ENCODE results near the gene DBR1. TPM values are rescaled to one million over a fixed set of nuclear protein-coding genes. Genes with fewer than 3 reads are reported as not detected.

Gene DBR1
- total and polyA plus RNA-seq, 10 donors: 8.1 to 19.2 (median 16.9) TPM

- Histone ChIP-seq H3K27me3 (replicated peaks in 1 of 7) (no peaks in the 10 kb centered on the region), H3K4me3 (peak overlapping the region in 1 of 8 donors; percentile 9), H3K36me3 (no peaks in the 10 kb centered on the region), H3K27ac (peak overlapping the region in 6 of 8 donors; percentile 26 to 77 (median 54)), H3K9me3 (peaks cover 0 to 5% (median 0%) of the 10 kb centered on the region in 8 donors), H3K4me1 (peaks cover 0 to 22% (median 4%) of the 10 kb centered on the region in 6 donors)
- intact Hi-C loops (cut with DNase I; ENCODE audit: low total_unique reads): no loop called here
- 36 to 66% (median 47%) methylated on average over 5 of the region's 5 CpGs for WGBS, 5 donors
- no peak for DNase-seq
- TF ChIP-seq POLR2A (IDR thresholded peaks at IDR 0.05) (no peak), POLR2AphosphoS5 (IDR thresholded peaks at IDR 0.05) (no peak), CTCF (IDR thresholded peaks at IDR 0.05 in 8 of 11, conservative IDR thresholded peaks at IDR 0.05 in 3 of 11) (no peak)
Measured at GRCh38 chr3:138125548-138126221, 49.0 kb downstream of the DBR1 start.

GRCh38 chr3:138124706-138125355, 49.9 kb downstream of the DBR1 start:
- intact Hi-C loops (cut with DNase I; ENCODE audit: low total_unique reads): no loop called here

GRCh38 chr3:138124188-138124587, 50.5 kb downstream of the DBR1 start:
- 86 to 89% (median 88%) methylated on average over 6 of the region's 6 CpGs for WGBS, 5 donors
- H3K4me3 ChIP-seq: no peak overlapping the region
- peaks cover 0 to 5% (median 0%) of the 10 kb centered on the region in 8 donors for H3K9me3 ChIP-seq
- H3K27ac ChIP-seq: peak overlapping the region in 2 of 8 donors; percentile 71 to 77
- TF ChIP-seq POLR2AphosphoS5 (IDR thresholded peaks at IDR 0.05) (no peak), CTCF (IDR thresholded peaks at IDR 0.05 in 8 of 11, conservative IDR thresholded peaks at IDR 0.05 in 3 of 11) (no peak), POLR2A (IDR thresholded peaks at IDR 0.05) (no peak)
- no peaks in the 10 kb centered on the region for H3K36me3 ChIP-seq
- intact Hi-C loops (cut with DNase I; ENCODE audit: low total_unique reads): no loop called here
- no peaks in the 10 kb centered on the region for H3K27me3 ChIP-seq (replicated peaks in 1 of 7)
- peaks cover 0 to 23% (median 6%) of the 10 kb centered on the region in 6 donors for H3K4me1 ChIP-seq
- DNase-seq: no peak

More at GRCh38 chr3:138124706-138125355, 49.9 kb downstream of the DBR1 start:
- H3K27ac ChIP-seq: peak overlapping the region in 4 of 8 donors; percentile 52 to 77 (median 63)
- H3K4me3 ChIP-seq: no peak overlapping the region
- TF ChIP-seq POLR2A (IDR thresholded peaks at IDR 0.05): no peak
- no peak for TF ChIP-seq POLR2AphosphoS5 (IDR thresholded peaks at IDR 0.05)
- no peak for TF ChIP-seq CTCF (IDR thresholded peaks at IDR 0.05 in 8 of 11, conservative IDR thresholded peaks at IDR 0.05 in 3 of 11)
- peaks cover 0 to 22% (median 4%) of the 10 kb centered on the region in 6 donors for H3K4me1 ChIP-seq
- no peaks in the 10 kb centered on the region for H3K36me3 ChIP-seq
- no peak for DNase-seq
- no peaks in the 10 kb centered on the region for H3K27me3 ChIP-seq (replicated peaks in 1 of 7)
- H3K9me3 ChIP-seq: peaks cover 0 to 5% (median 0%) of the 10 kb centered on the region in 8 donors
- 77 to 86% (median 79%) methylated on average over 10 of the region's 10 CpGs for WGBS, 5 donors

- H3K27me3 ChIP-seq (replicated peaks in 1 of 7): peaks cover 0 to 18% (median 2%) of the 10 kb centered on the region in 7 donors
- H3K9me3 ChIP-seq: peaks cover 0 to 5% (median 0%) of the 10 kb centered on the region in 8 donors
- H3K4me3 ChIP-seq: no peak overlapping the region
- intact Hi-C loops (cut with DNase I; ENCODE audit: low total_unique reads): no loop called here
- peaks cover 2 to 34% (median 20%) of the 10 kb centered on the region in 6 donors for H3K4me1 ChIP-seq
- H3K36me3 ChIP-seq: no peaks in the 10 kb centered on the region
- WGBS, 5 donors: 63 to 76% (median 71%) methylated on average over 4 of the region's 4 CpGs
- no peak overlapping the region for H3K27ac ChIP-seq
- DNase-seq: no peak
- TF ChIP-seq POLR2A (IDR thresholded peaks at IDR 0.05) (no peak), CTCF (IDR thresholded peaks at IDR 0.05 in 8 of 11, conservative IDR thresholded peaks at IDR 0.05 in 3 of 11) (no peak), POLR2AphosphoS5 (IDR thresholded peaks at IDR 0.05) (no peak)
Measured at GRCh38 chr3:138119423-138119766, 55.3 kb downstream of the DBR1 start.

Measured in spleen (tissue), 11 donors.